ENCODE data around the gene ATN1.

The ATN1 gene

DNA sequence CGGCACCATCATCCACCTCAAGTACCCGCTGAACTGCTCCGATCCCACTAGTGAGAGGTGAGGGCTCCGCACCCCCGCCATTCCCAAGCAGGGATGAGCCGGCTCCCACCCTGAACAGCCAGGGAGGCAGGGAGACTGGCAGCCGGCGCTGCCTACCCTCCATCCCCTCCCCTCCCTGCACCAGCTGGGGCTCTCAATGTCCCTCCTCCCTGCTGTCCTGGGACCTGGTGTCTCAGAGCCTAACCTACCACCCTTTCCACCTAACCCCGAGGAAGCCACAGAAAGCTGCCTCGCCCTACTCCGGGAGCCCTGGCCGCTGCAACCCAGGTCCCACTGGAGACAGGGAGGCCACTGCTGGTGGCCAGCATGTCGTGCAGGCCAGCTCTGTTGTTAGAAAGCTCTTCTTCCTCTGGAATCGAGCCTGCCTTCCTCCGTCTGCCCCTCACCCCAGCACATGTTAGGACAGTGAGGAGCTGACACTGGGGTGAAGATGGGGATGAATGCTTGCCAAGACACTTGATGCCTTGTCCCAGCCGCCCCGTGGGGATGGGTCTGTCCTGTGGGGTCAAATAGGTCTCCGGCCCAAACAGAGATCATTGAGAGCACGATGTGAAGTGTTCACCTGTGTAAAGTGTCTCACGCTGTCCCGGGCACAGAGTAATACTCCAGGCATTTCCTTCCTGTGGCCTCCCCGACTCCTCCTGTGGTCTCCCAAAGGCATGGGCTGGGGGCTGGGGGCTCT lies 24.5 kb downstream of the ATN1 start:
- Histone ChIP-seq H3K4me1 (ENCODE audit: insufficient read depth, low read length) (peaks cover 37% of the 10 kb centered on the region), H3K27ac (ENCODE audit: low read length) (no peak overlapping the region), H3K9me3 (ENCODE audit: insufficient read depth, low read length, severe bottlenecking) (no peaks in the 10 kb centered on the region), H3K79me2 (ENCODE audit: insufficient read depth, low read length) (no peaks in the 10 kb centered on the region), H3K36me3 (ENCODE audit: insufficient read depth, low read length) (no peaks in the 10 kb centered on the region), H3K4me2 (ENCODE audit: insufficient read depth, low read length) (peak overlapping the region; percentile 56; the same call in 1 of the 2 replicates), H3K27me3 (ENCODE audit: insufficient read depth, low read length, poor library complexity) (no peaks in the 10 kb centered on the region), H4K20me1 (ENCODE audit: insufficient read depth, low read length) (no peaks in the 10 kb centered on the region), H3K4me3 (ENCODE audit: low read depth in 1 of 2, low read length in 2 of 2) (no peak overlapping the region), H3K9ac (ENCODE audit: low read depth, low read length) (peak overlapping the region; percentile 41), H2AFZ (ENCODE audit: low read depth, low read length) (no peak overlapping the region)
- DNase-seq = no peak
- ATAC-seq (ENCODE audit: insufficient read depth, low read depth) = no peak
- TF ChIP-seq, protein P1, sequence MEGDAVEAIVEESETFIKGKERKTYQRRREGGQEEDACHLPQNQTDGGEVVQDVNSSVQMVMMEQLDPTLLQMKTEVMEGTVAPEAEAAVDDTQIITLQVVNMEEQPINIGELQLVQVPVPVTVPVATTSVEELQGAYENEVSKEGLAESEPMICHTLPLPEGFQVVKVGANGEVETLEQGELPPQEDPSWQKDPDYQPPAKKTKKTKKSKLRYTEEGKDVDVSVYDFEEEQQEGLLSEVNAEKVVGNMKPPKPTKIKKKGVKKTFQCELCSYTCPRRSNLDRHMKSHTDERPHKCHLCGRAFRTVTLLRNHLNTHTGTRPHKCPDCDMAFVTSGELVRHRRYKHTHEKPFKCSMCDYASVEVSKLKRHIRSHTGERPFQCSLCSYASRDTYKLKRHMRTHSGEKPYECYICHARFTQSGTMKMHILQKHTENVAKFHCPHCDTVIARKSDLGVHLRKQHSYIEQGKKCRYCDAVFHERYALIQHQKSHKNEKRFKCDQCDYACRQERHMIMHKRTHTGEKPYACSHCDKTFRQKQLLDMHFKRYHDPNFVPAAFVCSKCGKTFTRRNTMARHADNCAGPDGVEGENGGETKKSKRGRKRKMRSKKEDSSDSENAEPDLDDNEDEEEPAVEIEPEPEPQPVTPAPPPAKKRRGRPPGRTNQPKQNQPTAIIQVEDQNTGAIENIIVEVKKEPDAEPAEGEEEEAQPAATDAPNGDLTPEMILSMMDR (IDR thresholded peaks at IDR 0.05; ENCODE audit: borderline replicate concordance, extremely low read depth, low read length, poor library complexity, severe bottlenecking) = no peak
- no peak for TF ChIP-seq EZH2 (IDR thresholded peaks at IDR 0.05; ENCODE audit: borderline replicate concordance, low read depth, low read length, severe bottlenecking)

DNA sequence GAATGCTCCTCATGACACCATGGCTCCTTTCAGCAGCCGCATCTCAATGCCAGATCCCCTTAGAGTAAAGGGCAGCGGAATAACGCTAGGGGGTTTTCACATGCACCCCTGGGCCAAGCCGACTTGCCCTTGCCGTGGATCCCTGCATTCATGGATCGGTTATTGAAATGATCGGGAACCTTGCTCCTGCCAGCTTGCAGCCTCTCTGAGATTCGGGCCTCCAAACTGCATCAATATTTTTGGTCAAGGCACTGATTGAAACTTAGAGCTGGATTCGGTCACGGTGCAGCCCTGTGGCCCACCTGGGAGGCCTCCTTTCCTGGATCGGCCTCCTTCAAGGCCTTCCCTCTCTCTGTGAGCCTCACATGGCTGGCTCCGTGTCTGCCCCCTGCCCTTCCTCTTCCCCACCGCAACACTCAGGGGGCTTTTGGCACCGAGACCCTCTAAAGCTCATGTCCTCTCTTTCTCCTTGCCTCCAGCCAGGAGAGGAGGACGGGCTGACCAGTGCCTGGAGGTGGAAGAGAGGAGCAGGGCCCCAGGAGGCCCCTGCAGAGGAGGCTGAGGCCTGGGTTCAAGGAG lies 25.2 kb downstream of the ATN1 start:
- Histone ChIP-seq H3K79me2 (ENCODE audit: insufficient read depth, low read length) (no peaks in the 10 kb centered on the region), H2AFZ (ENCODE audit: low read depth, low read length) (no peak overlapping the region), H4K20me1 (ENCODE audit: insufficient read depth, low read length) (no peaks in the 10 kb centered on the region), H3K4me1 (ENCODE audit: insufficient read depth, low read length) (peaks cover 38% of the 10 kb centered on the region), H3K9ac (ENCODE audit: low read depth, low read length) (peak overlapping the region; percentile 40), H3K4me2 (ENCODE audit: insufficient read depth, low read length) (peak overlapping the region; percentile 50; the same call in 1 of the 2 replicates), H3K27me3 (ENCODE audit: insufficient read depth, low read length, poor library complexity) (no peaks in the 10 kb centered on the region), H3K27ac (ENCODE audit: low read length) (peak overlapping the region; percentile 75), H3K9me3 (ENCODE audit: insufficient read depth, low read length, severe bottlenecking) (no peaks in the 10 kb centered on the region), H3K4me3 (ENCODE audit: low read depth in 1 of 2, low read length in 2 of 2) (no peak overlapping the region), H3K36me3 (ENCODE audit: insufficient read depth, low read length) (no peaks in the 10 kb centered on the region)
- no peak for TF ChIP-seq EZH2 (IDR thresholded peaks at IDR 0.05; ENCODE audit: borderline replicate concordance, low read depth, low read length, severe bottlenecking)
- TF ChIP-seq, protein P1 (IDR thresholded peaks at IDR 0.05; ENCODE audit: borderline replicate concordance, extremely low read depth, low read length, poor library complexity, severe bottlenecking) = no peak
- ATAC-seq (ENCODE audit: insufficient read depth, low read depth) (no peak), DNase-seq (no peak)

DNA sequence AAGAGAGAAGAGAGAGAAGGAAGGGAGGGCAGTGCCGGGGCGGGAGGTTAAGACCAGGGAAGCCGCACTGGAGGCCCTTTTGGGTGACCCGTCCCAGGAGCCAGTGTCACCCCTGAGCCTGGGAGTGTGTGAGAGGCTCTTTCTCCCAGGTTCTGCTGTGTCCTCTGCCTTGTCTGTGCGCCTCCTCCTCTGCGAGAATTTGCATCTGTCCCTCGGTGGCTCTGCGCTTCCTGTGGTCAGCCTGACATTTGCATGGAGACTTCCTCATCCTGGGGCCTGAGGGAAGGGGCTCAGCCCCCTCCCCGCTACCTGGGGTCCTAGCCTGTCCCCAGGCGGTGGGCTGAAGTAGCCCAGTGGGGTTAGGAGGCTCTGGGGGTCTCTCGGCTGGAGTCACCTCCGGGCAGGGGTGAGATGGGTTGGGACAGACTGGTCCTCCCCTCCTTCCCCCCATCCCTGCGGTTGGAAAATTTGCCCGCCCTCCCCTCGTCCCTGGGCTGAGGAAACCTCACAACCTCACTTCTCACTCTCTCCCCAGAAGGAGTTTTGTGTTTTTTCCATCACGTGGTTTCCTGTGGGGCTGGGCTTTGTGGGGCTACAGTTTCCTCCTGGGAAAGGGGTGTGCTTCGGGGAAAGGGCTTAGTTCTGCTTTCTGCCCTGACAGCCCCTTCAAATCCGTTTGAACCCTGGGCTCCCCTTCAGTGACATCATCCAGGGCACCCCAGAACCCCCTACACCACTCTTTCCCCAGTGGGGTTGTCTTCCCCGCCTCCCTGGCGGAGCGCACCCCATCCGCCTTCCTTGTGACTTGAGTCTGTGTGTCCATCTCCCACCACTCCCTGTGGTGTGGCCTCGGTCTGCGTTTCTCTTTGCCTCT lies 25.9 kb downstream of the ATN1 start:
- DNase-seq (peak; percentile 81), ATAC-seq (ENCODE audit: insufficient read depth, low read depth) (peak; percentile 82)
- H3K79me2 ChIP-seq (ENCODE audit: insufficient read depth, low read length) = no peaks in the 10 kb centered on the region
- TF ChIP-seq EZH2 (IDR thresholded peaks at IDR 0.05; ENCODE audit: borderline replicate concordance, low read depth, low read length, severe bottlenecking) = no peak
- TF ChIP-seq, protein P1 (IDR thresholded peaks at IDR 0.05; ENCODE audit: borderline replicate concordance, extremely low read depth, low read length, poor library complexity, severe bottlenecking) = no peak
- H3K4me2 ChIP-seq (ENCODE audit: insufficient read depth, low read length) = peak overlapping the region; percentile 50
- peak overlapping the region; percentile 76 for H3K27ac ChIP-seq (ENCODE audit: low read length)
- peak overlapping the region; percentile 24 for H2AFZ ChIP-seq (ENCODE audit: low read depth, low read length)
- no peaks in the 10 kb centered on the region for H3K27me3 ChIP-seq (ENCODE audit: insufficient read depth, low read length, poor library complexity)
- no peaks in the 10 kb centered on the region for H4K20me1 ChIP-seq (ENCODE audit: insufficient read depth, low read length)
- H3K9me3 ChIP-seq (ENCODE audit: insufficient read depth, low read length, severe bottlenecking) = no peaks in the 10 kb centered on the region
- peak overlapping the region; percentile 40 for H3K9ac ChIP-seq (ENCODE audit: low read depth, low read length)
- no peaks in the 10 kb centered on the region for H3K36me3 ChIP-seq (ENCODE audit: insufficient read depth, low read length)
- peak overlapping the region in 1 of 2 experiments; percentile 30; a peak in 1 of 4 replicates for H3K4me3 ChIP-seq (ENCODE audit: low read depth in 1 of 2, low read length in 2 of 2)
- peaks cover 45% of the 10 kb centered on the region for H3K4me1 ChIP-seq (ENCODE audit: insufficient read depth, low read length)

All from DND-41 (cell line).